Keratinocyte (primary cell): Measurements from ENCODE around the gene KLF5. TPM values are rescaled to one million over a fixed set of nuclear protein-coding genes. Genes with fewer than 3 reads are reported as not detected.

Source experiments
- DNase-seq: peaks from one replicate; pipeline ENCODE4 v3.0.0-alpha.2; 2011; ENCODE audit warnings: low read depth, missing footprints, low spot score
- FAIRE-seq: peaks from 2 replicates; lab custom pipeline; 2011; peaks lifted over from hg19 to GRCh38; lab: Jason Lieb, UNC
- H2AFZ ChIP-seq: 2 replicates; pipeline ENCODE4 v1.6.0; 2012; ENCODE audit warnings: low read length, control low read depth, inconsistent platforms; ENCODE audit not compliant: control insufficient read depth
- H3K27ac ChIP-seq: 2 replicates; pipeline ENCODE4 v1.5.1; 2011; ENCODE audit warnings: low read length; ENCODE audit not compliant: control insufficient read depth, insufficient read depth
- H3K27me3 ChIP-seq: 3 replicates; pipeline ENCODE4 v1.6.0; 2011; ENCODE audit warnings: low read length; ENCODE audit not compliant: control insufficient read depth, insufficient read depth; ENCODE audit errors: extremely low read depth
- H3K36me3 ChIP-seq, 2 experiments: 2 replicates in 1 of 2; 3 replicates in 1 of 2; pipeline ENCODE4 v1.5.1; 2011; ENCODE audit warnings: low read length in 2 of 2, mild to moderate bottlenecking in 1 of 2; ENCODE audit not compliant: control insufficient read depth in 2 of 2, insufficient read depth in 2 of 2; ENCODE audit errors: extremely low read depth in 1 of 2
- H3K4me1 ChIP-seq: 3 replicates; pipeline ENCODE4 v1.5.1; 2011; ENCODE audit warnings: low read length; ENCODE audit not compliant: control insufficient read depth, insufficient read depth; ENCODE audit errors: extremely low read depth
- H3K4me2 ChIP-seq: 3 replicates; pipeline ENCODE4 v1.6.0; 2011; ENCODE audit warnings: low read depth, low read length; ENCODE audit not compliant: control insufficient read depth, insufficient read depth; ENCODE audit errors: extremely low read depth
- H3K4me3 ChIP-seq, 3 experiments: fragments of 200-600 bp in 1 of 3; sonication (generic) in 1 of 3; 2 replicates in 2 of 3; 3 replicates in 1 of 3; pipeline ENCODE4 v1.5.1; 2011 to 2016; ENCODE audit warnings: low read length in 3 of 3, mild to moderate bottlenecking in 3 of 3, control low read depth in 2 of 3, inconsistent platforms in 1 of 3, low read depth in 1 of 3, mixed read lengths in 1 of 3, mixed run types in 1 of 3, moderate library complexity in 1 of 3; ENCODE audit not compliant: control insufficient read depth in 2 of 3, insufficient read depth in 2 of 3; ENCODE audit errors: extremely low read depth in 1 of 3
- H3K79me2 ChIP-seq: 2 replicates; pipeline ENCODE4 v1.6.0; 2012; ENCODE audit warnings: low read length; ENCODE audit not compliant: control insufficient read depth, insufficient read depth
- H3K9ac ChIP-seq: 3 replicates; pipeline ENCODE4 v1.6.0; 2011; ENCODE audit warnings: low read length; ENCODE audit not compliant: control insufficient read depth, insufficient read depth; ENCODE audit errors: extremely low read depth
- H3K9me1 ChIP-seq: 3 replicates; pipeline ENCODE4 v1.6.0; 2011; ENCODE audit warnings: low read length; ENCODE audit not compliant: control insufficient read depth, insufficient read depth; ENCODE audit errors: extremely low read depth
- H3K9me3 ChIP-seq: 2 replicates; pipeline ENCODE4 v1.5.1; 2012; ENCODE audit warnings: low read depth, low read length; ENCODE audit not compliant: control insufficient read depth
- H4K20me1 ChIP-seq: 3 replicates; pipeline ENCODE4 v1.6.0; 2011; ENCODE audit warnings: low read length; ENCODE audit not compliant: control insufficient read depth, insufficient read depth; ENCODE audit errors: extremely low read depth
- EZH2 ChIP-seq: IDR thresholded peaks from one replicate; pipeline ENCODE4 v1.6.1; 2012; ENCODE audit warnings: inconsistent platforms, mild to moderate bottlenecking, low read length, moderate library complexity
- dilution Hi-C: fragments of 300-500 bp; cut with MboI; formaldehyde crosslinking; loops from one replicate; pipeline ENCODE4 v1.7.0; 2020; ENCODE audit warnings: low sequenced_read_pairs; ENCODE audit not compliant: extremely low pct_ligation_motif_present
- polyA plus RNA-seq, 5 experiments: library from polyadenylated mRNA; depleted of rRNA in 3 of 5; stranded (reverse) in 3 of 5; stranded (forward) in 1 of 5; unstranded in 1 of 5; fragments of >200 nt; gene quantifications; 1 replicate in 1 of 5; 2 replicates in 3 of 5; 3 replicates in 1 of 5; pipeline versions ENCODE4 v1.2.1 to v1.2.3, GENCODE V29; 2011 to 2012; ENCODE audit warnings: missing spikeins in 2 of 5, low read depth in 1 of 5, low replicate concordance in 1 of 5
- TF ChIP-seq, protein P1 (sequence below), 3 experiments: IDR thresholded peaks in 1 of 3; conservative IDR thresholded peaks in 1 of 3; optimal IDR thresholded peaks in 1 of 3; 2 replicates in 2 of 3; 3 replicates in 1 of 3; pipeline versions ENCODE3 to v1.5.1; 2011; ENCODE audit warnings: low read length in 3 of 3, mild to moderate bottlenecking in 3 of 3, moderate library complexity in 2 of 3, control low read depth in 1 of 3, inconsistent platforms in 1 of 3; ENCODE audit not compliant: insufficient read depth in 2 of 3; ENCODE audit errors: extremely low read depth in 1 of 3

Gene KLF5
- polyA plus RNA-seq, 1 donor (not counting 4 experiments of a cell fraction or from before 2014, with no cell fraction given) = 162 TPM

DNA sequence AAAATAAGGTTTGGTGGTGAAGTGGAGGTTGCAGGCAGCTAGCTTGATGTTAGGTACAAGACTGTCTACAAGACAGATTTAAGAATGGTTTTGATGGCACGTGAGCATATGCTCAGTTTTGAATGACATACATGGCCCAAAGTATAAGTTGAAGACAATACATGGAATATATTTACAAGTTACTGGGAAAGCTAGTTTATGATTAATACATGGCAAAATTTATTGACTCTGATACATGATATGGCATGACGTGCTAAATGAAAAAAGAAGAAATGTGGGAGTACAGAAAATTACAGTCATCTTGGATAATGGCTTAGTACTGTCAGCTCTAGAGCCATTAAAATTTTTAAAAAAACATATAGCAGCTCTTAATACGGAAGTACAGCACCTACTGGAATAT, 4.4 kb downstream of the KLF5 start:
- Histone ChIP-seq H4K20me1 (peaks cover 7% of the 10 kb centered on the region), H3K36me3 (peaks cover 8 to 39% of the 10 kb centered on the region in 2 experiments), H3K79me2 (peaks cover 92% of the 10 kb centered on the region), H3K9ac (peak overlapping the region; percentile 96), H3K4me3 (peak overlapping the region; percentile 4 to 94 (median 71)), H3K27me3 (no peaks in the 10 kb centered on the region), H3K9me1 (no peaks in the 10 kb centered on the region), H3K9me3 (no peaks in the 10 kb centered on the region), H3K27ac (peak overlapping the region; percentile 97), H3K4me1 (peaks cover 53% of the 10 kb centered on the region), H2AFZ (no peak overlapping the region), H3K4me2 (peak overlapping the region; percentile 83)
- no peak for DNase-seq
- dilution Hi-C loops = no loop called here
- TF ChIP-seq, protein P1, sequence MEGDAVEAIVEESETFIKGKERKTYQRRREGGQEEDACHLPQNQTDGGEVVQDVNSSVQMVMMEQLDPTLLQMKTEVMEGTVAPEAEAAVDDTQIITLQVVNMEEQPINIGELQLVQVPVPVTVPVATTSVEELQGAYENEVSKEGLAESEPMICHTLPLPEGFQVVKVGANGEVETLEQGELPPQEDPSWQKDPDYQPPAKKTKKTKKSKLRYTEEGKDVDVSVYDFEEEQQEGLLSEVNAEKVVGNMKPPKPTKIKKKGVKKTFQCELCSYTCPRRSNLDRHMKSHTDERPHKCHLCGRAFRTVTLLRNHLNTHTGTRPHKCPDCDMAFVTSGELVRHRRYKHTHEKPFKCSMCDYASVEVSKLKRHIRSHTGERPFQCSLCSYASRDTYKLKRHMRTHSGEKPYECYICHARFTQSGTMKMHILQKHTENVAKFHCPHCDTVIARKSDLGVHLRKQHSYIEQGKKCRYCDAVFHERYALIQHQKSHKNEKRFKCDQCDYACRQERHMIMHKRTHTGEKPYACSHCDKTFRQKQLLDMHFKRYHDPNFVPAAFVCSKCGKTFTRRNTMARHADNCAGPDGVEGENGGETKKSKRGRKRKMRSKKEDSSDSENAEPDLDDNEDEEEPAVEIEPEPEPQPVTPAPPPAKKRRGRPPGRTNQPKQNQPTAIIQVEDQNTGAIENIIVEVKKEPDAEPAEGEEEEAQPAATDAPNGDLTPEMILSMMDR (optimal IDR thresholded peaks at IDR 0.05 in 1 of 3, IDR thresholded peaks at IDR 0.05 in 1 of 3, conservative IDR thresholded peaks at IDR 0.05 in 1 of 3; ENCODE audit: extremely low read depth in 1 of 3, insufficient read depth in 2 of 3, low read length in 3 of 3) = no peak
- TF ChIP-seq EZH2 = no peak
- FAIRE-seq = no peak

DNA sequence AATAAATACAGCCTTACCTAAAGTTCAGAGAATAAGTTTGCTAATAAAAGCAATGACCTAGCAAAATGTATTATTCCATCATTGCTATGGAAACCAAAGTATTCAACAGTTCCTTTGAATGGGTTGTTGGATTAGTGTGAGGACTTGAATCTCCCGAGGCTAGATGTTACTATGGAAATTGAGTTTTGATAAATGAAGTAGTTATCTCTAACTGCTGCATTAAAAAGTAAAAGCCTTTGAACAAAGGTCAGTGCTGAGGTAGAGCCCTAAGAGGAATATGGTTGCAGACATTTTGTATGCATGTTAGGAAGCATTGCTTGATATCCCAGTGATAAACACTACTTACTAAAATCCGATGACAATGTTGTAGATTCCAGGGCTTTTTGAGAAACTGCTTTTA, 6.2 kb downstream of the KLF5 start:
- Histone ChIP-seq H3K9me3 (no peaks in the 10 kb centered on the region), H3K79me2 (peaks cover 98% of the 10 kb centered on the region), H3K27ac (peak overlapping the region; percentile 97), H4K20me1 (peaks cover 7% of the 10 kb centered on the region), H3K4me3 (peak overlapping the region; percentile 1 to 46 (median 14)), H3K27me3 (no peaks in the 10 kb centered on the region), H3K4me1 (peaks cover 68% of the 10 kb centered on the region), H3K9ac (peak overlapping the region; percentile 96), H3K36me3 (peaks cover 8 to 38% of the 10 kb centered on the region in 2 experiments), H2AFZ (no peak overlapping the region), H3K4me2 (peak overlapping the region; percentile 83), H3K9me1 (no peaks in the 10 kb centered on the region)
- FAIRE-seq = no peak
- no peak for DNase-seq
- TF ChIP-seq EZH2 = no peak
- TF ChIP-seq, protein P1 (optimal IDR thresholded peaks at IDR 0.05 in 1 of 3, IDR thresholded peaks at IDR 0.05 in 1 of 3, conservative IDR thresholded peaks at IDR 0.05 in 1 of 3; ENCODE audit: extremely low read depth in 1 of 3, insufficient read depth in 2 of 3, low read length in 3 of 3) = no peak
- dilution Hi-C loops = no loop called here
